GM23338 (cell line): Measurements from ENCODE around the gene SHISAL2A. TPM values are rescaled to one million over a fixed set of nuclear protein-coding genes. Genes with fewer than 3 reads are reported as not detected.

Experiments
- ATAC-seq: fragments of 200-7000 bp; cut with Tn5 transposase; 3 replicates; pipeline ENCODE4 v1.9.1; 2020
- DNase-seq: peaks from one replicate; pipeline ENCODE4 v3.0.0-alpha.2; 2015; ENCODE audit warnings: low spot score
- H2AFZ ChIP-seq: fragments of 200-600 bp; sonication (generic); 2 replicates; pipeline ENCODE4 v1.8.0; 2016; ENCODE audit warnings: antibody characterized with exemption, mild to moderate bottlenecking, moderate library complexity
- H3F3A ChIP-seq: fragments of 200-600 bp; sonication (generic); replicated peaks from 2 replicates; pipeline ENCODE4 v1.8.0; 2017; ENCODE audit warnings: antibody characterized with exemption, mixed run types, low read depth
- H3K27ac ChIP-seq: fragments of 200-600 bp; sonication (generic); 2 replicates; pipeline ENCODE4 v1.6.1; 2016; ENCODE audit warnings: low read depth
- H3K27me3 ChIP-seq: fragments of 200-600 bp; sonication (generic); 2 replicates; pipeline ENCODE4 v1.8.0; 2016; ENCODE audit warnings: mild to moderate bottlenecking, mixed run types, moderate library complexity; ENCODE audit not compliant: insufficient read depth
- H3K36me3 ChIP-seq: fragments of 200-600 bp; sonication (generic); 2 replicates; pipeline ENCODE4 v1.8.0; 2016; ENCODE audit warnings: mild to moderate bottlenecking; ENCODE audit not compliant: insufficient read depth
- H3K4me1 ChIP-seq: fragments of 200-600 bp; sonication (generic); 2 replicates; pipeline ENCODE4 v1.8.0; 2016; ENCODE audit warnings: mild to moderate bottlenecking, moderate library complexity; ENCODE audit not compliant: insufficient read depth
- H3K4me2 ChIP-seq: fragments of 200-600 bp; sonication (generic); 2 replicates; pipeline ENCODE4 v1.7.1; 2017; ENCODE audit warnings: mixed run types
- H3K4me3 ChIP-seq: fragments of 200-600 bp; sonication (generic); 2 replicates; pipeline ENCODE4 v1.6.1; 2016; ENCODE audit warnings: mixed run types
- H3K79me2 ChIP-seq: fragments of 200-600 bp; sonication (generic); replicated peaks from 2 replicates; pipeline ENCODE4 v1.8.0; 2017; ENCODE audit warnings: mild to moderate bottlenecking; ENCODE audit not compliant: insufficient read depth
- H3K9me2 ChIP-seq: fragments of 200-600 bp; sonication (generic); 2 replicates; pipeline ENCODE4 v1.8.0; 2017; ENCODE audit not compliant: insufficient read depth
- H4K20me1 ChIP-seq: fragments of 200-600 bp; sonication (generic); replicated peaks from 2 replicates; pipeline ENCODE4 v1.8.0; 2017; ENCODE audit warnings: mild to moderate bottlenecking; ENCODE audit not compliant: insufficient read depth
- H3K27ac Mint-ChIP-seq: 2 replicates; pipeline ENCODE4 v1.8.0; 2020; ENCODE audit warnings: inconsistent platforms, mild to moderate bottlenecking, moderate library complexity, mixed read lengths
- H3K27me3 Mint-ChIP-seq: 3 replicates; pipeline ENCODE4 v1.8.0; 2022; ENCODE audit warnings: low read depth, mild to moderate bottlenecking, moderate library complexity, mixed read lengths, inconsistent platforms; ENCODE audit not compliant: insufficient read depth, poor library complexity
- H3K36me3 Mint-ChIP-seq: 3 replicates; pipeline ENCODE4 v1.8.0; 2021; ENCODE audit warnings: low read depth, mild to moderate bottlenecking, inconsistent platforms, moderate library complexity, mixed read lengths
- H3K4me1 Mint-ChIP-seq: 3 replicates; pipeline ENCODE4 v1.8.0; 2020; ENCODE audit warnings: mild to moderate bottlenecking, inconsistent platforms, mixed read lengths
- H3K4me3 Mint-ChIP-seq: 3 replicates; pipeline ENCODE4 v1.8.0; 2021; ENCODE audit warnings: moderate library complexity, mild to moderate bottlenecking, inconsistent platforms, mixed read lengths
- H3K9me3 Mint-ChIP-seq: 3 replicates; pipeline ENCODE4 v1.8.0; 2020; ENCODE audit warnings: moderate library complexity, mild to moderate bottlenecking, inconsistent platforms, mixed read lengths
- CREB1 ChIP-seq: fragments of 250-450 bp; sonication (Bioruptor Pico); IDR thresholded peaks from 2 replicates; pipeline ENCODE4 v1.5.0; 2020; ENCODE audit warnings: low read depth, mild to moderate bottlenecking, moderate library complexity
- EZH2 ChIP-seq: fragments of 200-600 bp; sonication (generic); IDR thresholded peaks from one replicate; pipeline ENCODE4 v1.8.0; 2017; ENCODE audit warnings: antibody characterized with exemption, mild to moderate bottlenecking, low read depth; ENCODE audit not compliant: unreplicated experiment
- EZH2phosphoT487 ChIP-seq: fragments of 200-600 bp; sonication (generic); IDR thresholded peaks from one replicate; pipeline ENCODE4 v1.8.1; 2018; ENCODE audit warnings: antibody characterized with exemption; ENCODE audit not compliant: unreplicated experiment
- JUNB ChIP-seq: IDR thresholded peaks from one replicate; pipeline ENCODE4 v1.6.1; 2016; ENCODE audit warnings: antibody characterized with exemption; ENCODE audit not compliant: unreplicated experiment
- NANOG ChIP-seq: IDR thresholded peaks from 2 replicates; pipeline ENCODE4 v1.6.1; 2016; ENCODE audit warnings: antibody characterized with exemption, borderline replicate concordance
- POLR2AphosphoS5 ChIP-seq: IDR thresholded peaks from 2 replicates; pipeline ENCODE4 v1.6.1; 2016; ENCODE audit warnings: antibody characterized with exemption, low read depth
- STAT1 ChIP-seq: IDR thresholded peaks from one replicate; pipeline ENCODE4 v1.6.1; 2016; ENCODE audit warnings: antibody characterized with exemption; ENCODE audit not compliant: unreplicated experiment
- ZNF114 ChIP-seq: fragments of 250-450 bp; sonication (Bioruptor Pico); IDR thresholded peaks from 2 replicates; pipeline ENCODE4 v1.5.0; 2020; ENCODE audit warnings: mild to moderate bottlenecking, moderate library complexity
- ZNF331 ChIP-seq: fragments of 250-450 bp; sonication (Bioruptor Pico); IDR thresholded peaks from 2 replicates; pipeline ENCODE4 v1.5.0; 2020; ENCODE audit warnings: low read depth, mild to moderate bottlenecking, moderate library complexity
- polyA plus RNA-seq: library from polyadenylated mRNA; unstranded; fragments of >200 nt; fragmentation: Nextera tagmentation; extraction: Ambion mirVana; gene quantifications from 2 replicates; pipeline ENCODE4 v1.2.1, GENCODE V29; 2016
- total RNA-seq: library from RNA; depleted of rRNA; stranded (reverse); fragments of >200 nt; shearing (Covaris generic); gene quantifications from 2 replicates; pipeline ENCODE4 v1.2.3, GENCODE V29; 2014
- TF ChIP-seq, protein P1 (sequence below): fragments of 250-450 bp; sonication (Bioruptor Pico); IDR thresholded peaks from 2 replicates; pipeline ENCODE4 v1.5.0; 2020; ENCODE audit warnings: mild to moderate bottlenecking, moderate library complexity
- TF ChIP-seq, protein P2 (sequence below), 2 experiments: fragments of 200-600 bp in 1 of 2; sonication (generic) in 1 of 2; conservative IDR thresholded peaks; 2 replicates each; pipeline versions ENCODE4 v1.5.1 to v1.6.1; 2016 to 2017; ENCODE audit warnings: antibody characterized with exemption in 2 of 2, low read depth in 2 of 2, mild to moderate bottlenecking in 2 of 2, moderate library complexity in 1 of 2
- TF ChIP-seq, protein P3 (sequence below): IDR thresholded peaks from 2 replicates; pipeline ENCODE4 v1.6.1; 2016; ENCODE audit warnings: antibody characterized with exemption
- TF ChIP-seq, protein P4 (sequence below): IDR thresholded peaks from one replicate; pipeline ENCODE4 v1.6.1; 2018; ENCODE audit warnings: antibody characterized with exemption; ENCODE audit not compliant: unreplicated experiment

The SHISAL2A gene
- total and polyA plus RNA-seq, 2 experiments from 2014 or later = 0.10 to 1.2 TPM

DNA sequence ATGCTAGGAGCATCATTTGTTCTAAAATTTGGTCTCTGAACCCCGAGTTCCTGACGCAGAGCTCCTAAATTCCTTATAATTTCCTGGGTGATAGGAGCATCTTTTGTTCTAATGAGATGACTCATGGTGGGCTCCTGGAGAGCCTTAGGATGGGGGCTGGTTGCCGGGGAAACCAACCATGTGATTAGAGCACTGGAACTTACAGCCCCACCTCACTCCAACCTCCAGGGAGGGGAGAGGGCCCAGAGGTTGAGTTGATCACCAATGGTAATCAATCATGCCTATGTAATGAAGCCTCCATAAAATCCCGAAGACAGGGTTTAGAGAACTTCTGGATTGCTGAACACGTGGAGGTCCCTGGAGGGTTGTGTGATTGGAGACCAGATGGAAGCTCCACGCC is 7.7 kb downstream of the SHISAL2A start:
- Mint-ChIP-seq H3K27me3 (peaks cover 11% of the 10 kb centered on the region), H3K36me3 (no peaks in the 10 kb centered on the region; the same call in 2 of the 3 replicates), H3K9me3 (no peaks in the 10 kb centered on the region), H3K27ac (no peak overlapping the region), H3K4me3 (no peak overlapping the region), H3K4me1 (peaks cover 6% of the 10 kb centered on the region)
- no peaks in the 10 kb centered on the region for H3K27me3 ChIP-seq
- no peaks in the 10 kb centered on the region for H4K20me1 ChIP-seq
- H3K4me2 ChIP-seq = no peak overlapping the region
- no peak overlapping the region for H3K4me3 ChIP-seq
- H3K36me3 ChIP-seq = no peaks in the 10 kb centered on the region
- H3K9me2 ChIP-seq = no peaks in the 10 kb centered on the region
- H3K79me2 ChIP-seq = no peaks in the 10 kb centered on the region
- ATAC-seq (no peak), DNase-seq (no peak)
- peaks cover 7% of the 10 kb centered on the region; the same call in 1 of the 2 replicates for H3K4me1 ChIP-seq
- TF ChIP-seq JUNB (no peak), POLR2AphosphoS5 (no peak), ZNF331 (no peak), NANOG (no peak), CREB1 (CRISPR knock-in tag) (no peak), STAT1 (no peak), ZNF114 (no peak), EZH2 (no peak), EZH2phosphoT487 (no peak)
- TF ChIP-seq, protein P1, sequence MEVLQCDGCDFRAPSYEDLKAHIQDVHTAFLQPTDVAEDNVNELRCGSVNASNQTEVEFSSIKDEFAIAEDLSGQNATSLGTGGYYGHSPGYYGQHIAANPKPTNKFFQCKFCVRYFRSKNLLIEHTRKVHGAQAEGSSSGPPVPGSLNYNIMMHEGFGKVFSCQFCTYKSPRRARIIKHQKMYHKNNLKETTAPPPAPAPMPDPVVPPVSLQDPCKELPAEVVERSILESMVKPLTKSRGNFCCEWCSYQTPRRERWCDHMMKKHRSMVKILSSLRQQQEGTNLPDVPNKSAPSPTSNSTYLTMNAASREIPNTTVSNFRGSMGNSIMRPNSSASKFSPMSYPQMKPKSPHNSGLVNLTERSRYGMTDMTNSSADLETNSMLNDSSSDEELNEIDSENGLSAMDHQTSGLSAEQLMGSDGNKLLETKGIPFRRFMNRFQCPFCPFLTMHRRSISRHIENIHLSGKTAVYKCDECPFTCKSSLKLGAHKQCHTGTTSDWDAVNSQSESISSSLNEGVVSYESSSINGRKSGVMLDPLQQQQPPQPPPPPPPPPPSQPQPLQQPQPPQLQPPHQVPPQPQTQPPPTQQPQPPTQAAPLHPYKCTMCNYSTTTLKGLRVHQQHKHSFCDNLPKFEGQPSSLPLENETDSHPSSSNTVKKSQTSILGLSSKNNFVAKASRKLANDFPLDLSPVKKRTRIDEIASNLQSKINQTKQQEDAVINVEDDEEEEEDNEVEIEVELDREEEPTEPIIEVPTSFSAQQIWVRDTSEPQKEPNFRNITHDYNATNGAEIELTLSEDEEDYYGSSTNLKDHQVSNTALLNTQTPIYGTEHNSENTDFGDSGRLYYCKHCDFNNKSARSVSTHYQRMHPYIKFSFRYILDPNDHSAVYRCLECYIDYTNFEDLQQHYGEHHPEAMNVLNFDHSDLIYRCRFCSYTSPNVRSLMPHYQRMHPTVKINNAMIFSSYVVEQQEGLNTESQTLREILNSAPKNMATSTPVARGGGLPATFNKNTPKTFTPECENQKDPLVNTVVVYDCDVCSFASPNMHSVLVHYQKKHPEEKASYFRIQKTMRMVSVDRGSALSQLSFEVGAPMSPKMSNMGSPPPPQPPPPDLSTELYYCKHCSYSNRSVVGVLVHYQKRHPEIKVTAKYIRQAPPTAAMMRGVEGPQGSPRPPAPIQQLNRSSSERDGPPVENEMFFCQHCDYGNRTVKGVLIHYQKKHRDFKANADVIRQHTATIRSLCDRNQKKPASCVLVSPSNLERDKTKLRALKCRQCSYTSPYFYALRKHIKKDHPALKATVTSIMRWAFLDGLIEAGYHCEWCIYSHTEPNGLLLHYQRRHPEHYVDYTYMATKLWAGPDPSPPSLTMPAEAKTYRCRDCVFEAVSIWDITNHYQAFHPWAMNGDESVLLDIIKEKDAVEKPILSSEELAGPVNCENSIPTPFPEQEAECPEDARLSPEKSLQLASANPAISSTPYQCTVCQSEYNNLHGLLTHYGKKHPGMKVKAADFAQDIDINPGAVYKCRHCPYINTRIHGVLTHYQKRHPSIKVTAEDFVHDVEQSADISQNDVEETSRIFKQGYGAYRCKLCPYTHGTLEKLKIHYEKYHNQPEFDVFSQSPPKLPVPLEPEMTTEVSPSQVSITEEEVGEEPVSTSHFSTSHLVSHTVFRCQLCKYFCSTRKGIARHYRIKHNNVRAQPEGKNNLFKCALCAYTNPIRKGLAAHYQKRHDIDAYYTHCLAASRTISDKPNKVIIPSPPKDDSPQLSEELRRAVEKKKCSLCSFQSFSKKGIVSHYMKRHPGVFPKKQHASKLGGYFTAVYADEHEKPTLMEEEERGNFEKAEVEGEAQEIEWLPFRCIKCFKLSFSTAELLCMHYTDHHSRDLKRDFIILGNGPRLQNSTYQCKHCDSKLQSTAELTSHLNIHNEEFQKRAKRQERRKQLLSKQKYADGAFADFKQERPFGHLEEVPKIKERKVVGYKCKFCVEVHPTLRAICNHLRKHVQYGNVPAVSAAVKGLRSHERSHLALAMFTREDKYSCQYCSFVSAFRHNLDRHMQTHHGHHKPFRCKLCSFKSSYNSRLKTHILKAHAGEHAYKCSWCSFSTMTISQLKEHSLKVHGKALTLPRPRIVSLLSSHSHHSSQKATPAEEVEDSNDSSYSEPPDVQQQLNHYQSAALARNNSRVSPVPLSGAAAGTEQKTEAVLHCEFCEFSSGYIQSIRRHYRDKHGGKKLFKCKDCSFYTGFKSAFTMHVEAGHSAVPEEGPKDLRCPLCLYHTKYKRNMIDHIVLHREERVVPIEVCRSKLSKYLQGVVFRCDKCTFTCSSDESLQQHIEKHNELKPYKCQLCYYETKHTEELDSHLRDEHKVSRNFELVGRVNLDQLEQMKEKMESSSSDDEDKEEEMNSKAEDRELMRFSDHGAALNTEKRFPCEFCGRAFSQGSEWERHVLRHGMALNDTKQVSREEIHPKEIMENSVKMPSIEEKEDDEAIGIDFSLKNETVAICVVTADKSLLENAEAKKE (CRISPR knock-in tag) = no peak
- TF ChIP-seq, protein P2, sequence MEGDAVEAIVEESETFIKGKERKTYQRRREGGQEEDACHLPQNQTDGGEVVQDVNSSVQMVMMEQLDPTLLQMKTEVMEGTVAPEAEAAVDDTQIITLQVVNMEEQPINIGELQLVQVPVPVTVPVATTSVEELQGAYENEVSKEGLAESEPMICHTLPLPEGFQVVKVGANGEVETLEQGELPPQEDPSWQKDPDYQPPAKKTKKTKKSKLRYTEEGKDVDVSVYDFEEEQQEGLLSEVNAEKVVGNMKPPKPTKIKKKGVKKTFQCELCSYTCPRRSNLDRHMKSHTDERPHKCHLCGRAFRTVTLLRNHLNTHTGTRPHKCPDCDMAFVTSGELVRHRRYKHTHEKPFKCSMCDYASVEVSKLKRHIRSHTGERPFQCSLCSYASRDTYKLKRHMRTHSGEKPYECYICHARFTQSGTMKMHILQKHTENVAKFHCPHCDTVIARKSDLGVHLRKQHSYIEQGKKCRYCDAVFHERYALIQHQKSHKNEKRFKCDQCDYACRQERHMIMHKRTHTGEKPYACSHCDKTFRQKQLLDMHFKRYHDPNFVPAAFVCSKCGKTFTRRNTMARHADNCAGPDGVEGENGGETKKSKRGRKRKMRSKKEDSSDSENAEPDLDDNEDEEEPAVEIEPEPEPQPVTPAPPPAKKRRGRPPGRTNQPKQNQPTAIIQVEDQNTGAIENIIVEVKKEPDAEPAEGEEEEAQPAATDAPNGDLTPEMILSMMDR (conservative IDR thresholded peaks at IDR 0.05; ENCODE audit: low read depth in 2 of 2) = no peak
- TF ChIP-seq, protein P3, sequence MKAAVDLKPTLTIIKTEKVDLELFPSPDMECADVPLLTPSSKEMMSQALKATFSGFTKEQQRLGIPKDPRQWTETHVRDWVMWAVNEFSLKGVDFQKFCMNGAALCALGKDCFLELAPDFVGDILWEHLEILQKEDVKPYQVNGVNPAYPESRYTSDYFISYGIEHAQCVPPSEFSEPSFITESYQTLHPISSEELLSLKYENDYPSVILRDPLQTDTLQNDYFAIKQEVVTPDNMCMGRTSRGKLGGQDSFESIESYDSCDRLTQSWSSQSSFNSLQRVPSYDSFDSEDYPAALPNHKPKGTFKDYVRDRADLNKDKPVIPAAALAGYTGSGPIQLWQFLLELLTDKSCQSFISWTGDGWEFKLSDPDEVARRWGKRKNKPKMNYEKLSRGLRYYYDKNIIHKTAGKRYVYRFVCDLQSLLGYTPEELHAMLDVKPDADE = no peak
- TF ChIP-seq, protein P4, sequence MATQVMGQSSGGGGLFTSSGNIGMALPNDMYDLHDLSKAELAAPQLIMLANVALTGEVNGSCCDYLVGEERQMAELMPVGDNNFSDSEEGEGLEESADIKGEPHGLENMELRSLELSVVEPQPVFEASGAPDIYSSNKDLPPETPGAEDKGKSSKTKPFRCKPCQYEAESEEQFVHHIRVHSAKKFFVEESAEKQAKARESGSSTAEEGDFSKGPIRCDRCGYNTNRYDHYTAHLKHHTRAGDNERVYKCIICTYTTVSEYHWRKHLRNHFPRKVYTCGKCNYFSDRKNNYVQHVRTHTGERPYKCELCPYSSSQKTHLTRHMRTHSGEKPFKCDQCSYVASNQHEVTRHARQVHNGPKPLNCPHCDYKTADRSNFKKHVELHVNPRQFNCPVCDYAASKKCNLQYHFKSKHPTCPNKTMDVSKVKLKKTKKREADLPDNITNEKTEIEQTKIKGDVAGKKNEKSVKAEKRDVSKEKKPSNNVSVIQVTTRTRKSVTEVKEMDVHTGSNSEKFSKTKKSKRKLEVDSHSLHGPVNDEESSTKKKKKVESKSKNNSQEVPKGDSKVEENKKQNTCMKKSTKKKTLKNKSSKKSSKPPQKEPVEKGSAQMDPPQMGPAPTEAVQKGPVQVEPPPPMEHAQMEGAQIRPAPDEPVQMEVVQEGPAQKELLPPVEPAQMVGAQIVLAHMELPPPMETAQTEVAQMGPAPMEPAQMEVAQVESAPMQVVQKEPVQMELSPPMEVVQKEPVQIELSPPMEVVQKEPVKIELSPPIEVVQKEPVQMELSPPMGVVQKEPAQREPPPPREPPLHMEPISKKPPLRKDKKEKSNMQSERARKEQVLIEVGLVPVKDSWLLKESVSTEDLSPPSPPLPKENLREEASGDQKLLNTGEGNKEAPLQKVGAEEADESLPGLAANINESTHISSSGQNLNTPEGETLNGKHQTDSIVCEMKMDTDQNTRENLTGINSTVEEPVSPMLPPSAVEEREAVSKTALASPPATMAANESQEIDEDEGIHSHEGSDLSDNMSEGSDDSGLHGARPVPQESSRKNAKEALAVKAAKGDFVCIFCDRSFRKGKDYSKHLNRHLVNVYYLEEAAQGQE = no peak
- H3F3A ChIP-seq = no peaks in the 10 kb centered on the region
- no peak overlapping the region for H2AFZ ChIP-seq
- H3K27ac ChIP-seq = no peak overlapping the region
